Caco-2 (cell line): Measurements from ENCODE around the gene WDR76. TPM values are rescaled to one million over a fixed set of nuclear protein-coding genes. Genes with fewer than 3 reads are reported as not detected.

Source experiments
- BruUV-seq: library from RNA; stranded (reverse); fragments of 400-500 nt; replicated peaks from 2 replicates; lab custom pipeline; 2021; lab: Mats Ljungman, UMichigan
- CTCF ChIA-PET: fragments of 300-600 bp; sonication (Branson Sonifier 250); formaldehyde crosslinking; loops from one replicate; lab custom pipeline; 2022; ENCODE audit warnings: antibody characterized with exemption; lab: Charles Lee
- POLR2A ChIA-PET: fragments of 300-600 bp; sonication (Branson Sonifier 250); formaldehyde crosslinking; loops from one replicate; lab custom pipeline; 2022; ENCODE audit warnings: antibody characterized with exemption; lab: Charles Lee
- DNase-seq, 2 experiments: peaks; one replicate each; pipeline versions ENCODE4 v3.0.0 to v3.0.0-alpha.2; 2020 to 2022
- H3K27me3 ChIP-seq: replicated peaks from 2 replicates; pipeline ENCODE4 v1.6.0; 2011; ENCODE audit warnings: low read length; ENCODE audit not compliant: control insufficient read depth, insufficient read depth
- H3K36me3 ChIP-seq: 2 replicates; pipeline ENCODE4 v1.5.1; 2011; ENCODE audit warnings: low read length; ENCODE audit not compliant: control insufficient read depth, insufficient read depth
- H3K4me1 ChIP-seq: fragments of 250-450 bp; sonication (Bioruptor Pico); 2 replicates; pipeline ENCODE4 v1.5.1; 2020; ENCODE audit warnings: mild to moderate bottlenecking
- H3K4me3 ChIP-seq: 2 replicates; pipeline ENCODE4 v1.5.1; 2011; ENCODE audit warnings: low read depth, mild to moderate bottlenecking, control low read depth, low read length
- H3K9me3 ChIP-seq: fragments of 250-450 bp; sonication (Bioruptor Pico); 2 replicates; pipeline ENCODE4 v1.5.1; 2020; ENCODE audit warnings: mild to moderate bottlenecking, moderate library complexity
- H3K27ac Mint-ChIP-seq: one replicate; pipeline ENCODE4 v1.8.0; 2022; ENCODE audit warnings: mixed read lengths; ENCODE audit not compliant: unreplicated experiment
- H3K27me3 Mint-ChIP-seq: one replicate; pipeline ENCODE4 v1.8.0; 2022; ENCODE audit warnings: mixed read lengths; ENCODE audit not compliant: insufficient read depth, unreplicated experiment
- H3K36me3 Mint-ChIP-seq: one replicate; pipeline ENCODE4 v1.8.0; 2022; ENCODE audit warnings: mild to moderate bottlenecking, mixed read lengths; ENCODE audit not compliant: insufficient read depth, unreplicated experiment
- H3K4me1 Mint-ChIP-seq: one replicate; pipeline ENCODE4 v1.8.0; 2022; ENCODE audit warnings: low read depth, mixed read lengths; ENCODE audit not compliant: unreplicated experiment
- H3K4me3 Mint-ChIP-seq: one replicate; pipeline ENCODE4 v1.8.0; 2022; ENCODE audit warnings: mild to moderate bottlenecking, moderate library complexity, mixed read lengths; ENCODE audit not compliant: unreplicated experiment
- H3K9me3 Mint-ChIP-seq: one replicate; pipeline ENCODE4 v1.8.0; 2022; ENCODE audit warnings: mixed read lengths; ENCODE audit not compliant: unreplicated experiment
- intact Hi-C: fragments of 100-400 bp; cut with micrococcal nuclease; formaldehyde crosslinking; loops from one replicate; pipeline ENCODE4 v1.10.0; 2022; ENCODE audit not compliant: unreplicated experiment
- total RNA-seq: library from RNA; stranded (reverse); gene quantifications from 2 replicates; pipeline ENCODE4 v1.2.3, GENCODE V29; 2022
- TF ChIP-seq, protein P1 (sequence below), 2 experiments: fragments of 200-600 bp in 1 of 2; IDR thresholded peaks; 1 replicate in 1 of 2; 2 replicates in 1 of 2; pipeline versions ENCODE4 v1.5.1 to v1.8.0; 2011 to 2022; ENCODE audit warnings: antibody characterized with exemption in 1 of 2, control low read depth in 1 of 2, inconsistent platforms in 1 of 2, low read depth in 1 of 2, low read length in 1 of 2, mild to moderate bottlenecking in 1 of 2, moderate library complexity in 1 of 2; ENCODE audit not compliant: insufficient read depth in 1 of 2, severe bottlenecking in 1 of 2, unreplicated experiment in 1 of 2

The WDR76 gene
- total RNA-seq, 1 experiment from 2014 or later, result 26.9 TPM

DNA sequence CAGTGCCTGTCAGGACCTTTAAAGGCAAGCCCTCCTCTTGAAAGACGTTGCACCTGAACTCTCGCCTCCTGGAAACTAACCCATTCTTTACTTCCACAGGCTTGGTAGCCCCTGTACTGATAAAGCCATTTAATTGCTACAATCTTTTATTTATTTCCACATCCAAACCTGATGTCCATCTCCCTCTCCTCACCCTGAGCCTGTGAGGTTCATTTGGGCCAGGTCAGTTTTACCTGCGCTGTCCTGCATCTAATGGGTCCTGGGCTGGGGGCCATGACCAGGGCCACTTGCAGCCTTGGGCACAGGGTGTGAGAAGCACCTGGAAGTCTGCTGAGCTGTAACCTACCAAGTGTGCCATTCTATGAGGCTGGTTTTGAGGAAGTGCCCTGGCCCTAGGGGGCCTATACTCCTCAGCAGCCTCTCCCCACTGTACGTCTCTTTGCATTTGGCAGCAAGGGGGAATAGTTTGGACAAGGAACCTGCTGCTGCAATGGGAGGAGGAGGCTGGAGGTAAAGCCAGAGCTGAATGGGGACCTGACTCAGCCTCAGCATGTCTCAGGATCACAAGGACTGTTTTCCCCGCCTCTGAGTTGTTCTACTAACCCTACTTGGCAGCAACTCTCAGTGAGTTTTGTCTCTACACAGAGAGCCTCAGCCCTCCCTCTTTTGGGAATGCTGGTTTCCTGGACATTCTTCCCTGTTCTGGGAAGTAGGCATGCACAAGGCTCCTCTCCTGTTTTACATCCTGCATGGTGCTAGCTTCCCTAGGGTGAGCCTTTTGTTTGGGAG is 53.8 kb downstream of the WDR76 start:
- CTCF ChIA-PET, result interaction anchor here (0.8 kb wide), 1 partner anchor 9 kb away, joined by 3 read pairs; no protein-coding TSS in a partner anchor

DNA sequence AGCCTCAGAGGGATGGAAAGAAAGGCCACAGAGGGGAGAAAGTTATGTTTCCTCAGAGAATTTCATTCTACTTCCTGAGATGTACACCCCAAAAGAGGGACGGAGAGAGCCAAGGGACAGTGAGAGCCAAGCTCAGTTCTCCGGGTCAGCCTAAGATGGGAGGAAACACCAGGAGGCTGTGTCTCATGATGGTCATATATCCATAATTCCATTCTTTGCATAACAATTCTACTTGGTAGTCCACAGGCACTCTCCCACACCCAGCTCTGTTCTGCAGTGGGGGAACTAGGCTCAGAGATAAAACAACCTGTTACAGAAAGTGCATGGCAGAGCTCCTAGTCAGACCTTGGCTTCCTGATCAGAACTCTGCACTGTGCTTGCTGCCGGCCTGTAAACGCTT is 54.4 kb downstream of the WDR76 start:
- intact Hi-C loops, result no loop called here
- CTCF ChIA-PET, result interaction anchor here (0.8 kb wide), 1 partner anchor 9 kb away, joined by 3 read pairs; no protein-coding TSS in a partner anchor
- Mint-ChIP-seq H3K36me3 (peaks cover 72% of the 10 kb centered on the region), H3K27ac (no peak overlapping the region), H3K4me1 (peaks cover 20% of the 10 kb centered on the region), H3K4me3 (no peak overlapping the region), H3K9me3 (no peaks in the 10 kb centered on the region), H3K27me3 (no peaks in the 10 kb centered on the region)
- TF ChIP-seq, protein P1, sequence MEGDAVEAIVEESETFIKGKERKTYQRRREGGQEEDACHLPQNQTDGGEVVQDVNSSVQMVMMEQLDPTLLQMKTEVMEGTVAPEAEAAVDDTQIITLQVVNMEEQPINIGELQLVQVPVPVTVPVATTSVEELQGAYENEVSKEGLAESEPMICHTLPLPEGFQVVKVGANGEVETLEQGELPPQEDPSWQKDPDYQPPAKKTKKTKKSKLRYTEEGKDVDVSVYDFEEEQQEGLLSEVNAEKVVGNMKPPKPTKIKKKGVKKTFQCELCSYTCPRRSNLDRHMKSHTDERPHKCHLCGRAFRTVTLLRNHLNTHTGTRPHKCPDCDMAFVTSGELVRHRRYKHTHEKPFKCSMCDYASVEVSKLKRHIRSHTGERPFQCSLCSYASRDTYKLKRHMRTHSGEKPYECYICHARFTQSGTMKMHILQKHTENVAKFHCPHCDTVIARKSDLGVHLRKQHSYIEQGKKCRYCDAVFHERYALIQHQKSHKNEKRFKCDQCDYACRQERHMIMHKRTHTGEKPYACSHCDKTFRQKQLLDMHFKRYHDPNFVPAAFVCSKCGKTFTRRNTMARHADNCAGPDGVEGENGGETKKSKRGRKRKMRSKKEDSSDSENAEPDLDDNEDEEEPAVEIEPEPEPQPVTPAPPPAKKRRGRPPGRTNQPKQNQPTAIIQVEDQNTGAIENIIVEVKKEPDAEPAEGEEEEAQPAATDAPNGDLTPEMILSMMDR (IDR thresholded peaks at IDR 0.05; ENCODE audit: insufficient read depth in 1 of 2, low read depth in 1 of 2, low read length in 1 of 2, severe bottlenecking in 1 of 2, unreplicated experiment in 1 of 2), result no peak
- POLR2A ChIA-PET, result interaction anchor here (0.6 kb wide), 1 partner anchor 337 kb away, joined by 6 read pairs; no protein-coding TSS in a partner anchor
- Histone ChIP-seq H3K9me3 (no peaks in the 10 kb centered on the region), H3K27me3 (no peaks in the 10 kb centered on the region), H3K4me3 (no peak overlapping the region), H3K4me1 (peaks cover 40% of the 10 kb centered on the region), H3K36me3 (no peaks in the 10 kb centered on the region)
- BruUV-seq, result no TSS peak
- DNase-seq, result no peak

More for the DNA sequence above, 53.8 kb downstream of the WDR76 start:
- Histone ChIP-seq H3K9me3 (no peaks in the 10 kb centered on the region), H3K27me3 (no peaks in the 10 kb centered on the region), H3K36me3 (no peaks in the 10 kb centered on the region), H3K4me3 (no peak overlapping the region), H3K4me1 (peaks cover 40% of the 10 kb centered on the region)
- Mint-ChIP-seq H3K27ac (no peak overlapping the region), H3K4me1 (peaks cover 20% of the 10 kb centered on the region), H3K4me3 (no peak overlapping the region), H3K9me3 (no peaks in the 10 kb centered on the region), H3K36me3 (peaks cover 79% of the 10 kb centered on the region), H3K27me3 (no peaks in the 10 kb centered on the region)
- POLR2A ChIA-PET, result interaction anchor here (0.6 kb wide), 1 partner anchor 337 kb away, joined by 6 read pairs; no protein-coding TSS in a partner anchor
- TF ChIP-seq, protein P1 (IDR thresholded peaks at IDR 0.05; ENCODE audit: insufficient read depth in 1 of 2, low read depth in 1 of 2, low read length in 1 of 2, severe bottlenecking in 1 of 2, unreplicated experiment in 1 of 2), result no peak
- intact Hi-C loops, result no loop called here
- DNase-seq, result no peak
- no TSS peak for BruUV-seq

DNA sequence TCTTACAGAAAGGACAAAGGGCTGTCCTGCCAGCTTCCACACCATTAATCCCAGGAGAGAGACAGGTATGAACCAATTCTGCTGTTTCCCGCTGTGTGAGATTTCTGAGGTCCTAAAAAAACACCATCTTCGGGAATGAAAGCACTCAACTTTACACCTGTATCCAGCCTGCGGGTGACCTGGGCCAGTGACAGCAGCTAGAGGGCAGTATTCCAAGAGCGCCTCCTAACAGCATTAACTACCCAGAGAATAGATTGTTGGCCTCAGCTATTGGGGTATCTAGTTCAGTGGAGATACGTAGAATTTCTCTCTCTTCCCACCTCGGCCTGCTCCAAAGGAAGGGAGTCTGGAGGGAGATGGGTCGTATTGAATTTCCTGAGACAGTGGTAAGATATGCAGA is 55.1 kb downstream of the WDR76 start:
- Mint-ChIP-seq H3K36me3 (peaks cover 65% of the 10 kb centered on the region), H3K27me3 (no peaks in the 10 kb centered on the region), H3K4me3 (no peak overlapping the region), H3K4me1 (peaks cover 16% of the 10 kb centered on the region), H3K27ac (no peak overlapping the region), H3K9me3 (no peaks in the 10 kb centered on the region)
- Histone ChIP-seq H3K36me3 (no peaks in the 10 kb centered on the region), H3K4me1 (peaks cover 35% of the 10 kb centered on the region), H3K27me3 (no peaks in the 10 kb centered on the region), H3K4me3 (no peak overlapping the region), H3K9me3 (no peaks in the 10 kb centered on the region)
- POLR2A ChIA-PET, result no interaction called here
- intact Hi-C loops, result no loop called here
- no TSS peak for BruUV-seq
- CTCF ChIA-PET, result interaction anchor here (0.8 kb wide), 1 partner anchor 8 kb away, joined by 3 read pairs; no protein-coding TSS in a partner anchor
- peak in 1 of 2 experiments; percentile 20 for DNase-seq
- TF ChIP-seq, protein P1 (IDR thresholded peaks at IDR 0.05; ENCODE audit: insufficient read depth in 1 of 2, low read depth in 1 of 2, low read length in 1 of 2, severe bottlenecking in 1 of 2, unreplicated experiment in 1 of 2), result peak in 1 of 2 experiments; percentile 51
